Tibial nerve (tissue), 4 donors: Measurements from ENCODE around the gene RNF141. TPM values are rescaled to one million over a fixed set of nuclear protein-coding genes. Genes with fewer than 3 reads are reported as not detected.

Experiments
- DNase-seq, 2 donors: peaks; one replicate each; pipeline ENCODE4 v3.0.0-alpha.2; 2019; ENCODE audit warnings: low spot score in 2 of 2
- H3K27ac ChIP-seq, 4 donors: fragments of 200-600 bp; sonication (generic) in 3 of 4; one replicate each; pipeline ENCODE4 v1.5.1; 2017 to 2019; ENCODE audit warnings: mild to moderate bottlenecking in 1 of 4
- H3K27me3 ChIP-seq, 2 donors: fragments of 200-600 bp; sonication (generic) in 1 of 2; one replicate each; pipeline versions ENCODE4 v1.5.1 to v1.6.0; 2017 to 2019
- H3K36me3 ChIP-seq, 3 donors: fragments of 200-600 bp; sonication (generic); one replicate each; pipeline ENCODE4 v1.5.1; 2018 to 2019
- H3K4me1 ChIP-seq, 4 donors: fragments of 200-600 bp; sonication (generic) in 3 of 4; one replicate each; pipeline ENCODE4 v1.5.1; 2017 to 2019
- H3K4me3 ChIP-seq, 4 donors: fragments of 200-600 bp; sonication (generic) in 3 of 4; one replicate each; pipeline ENCODE4 v1.5.1; 2017 to 2019; ENCODE audit warnings: mild to moderate bottlenecking in 1 of 4, moderate library complexity in 1 of 4
- H3K9me3 ChIP-seq, 4 donors: fragments of 200-600 bp; sonication (generic) in 3 of 4; one replicate each; pipeline ENCODE4 v1.5.1; 2017 to 2019
- CTCF ChIP-seq, 5 experiments: fragments of 200-600 bp in 3 of 5; fragments of 450-650 bp in 2 of 5; sonication (generic) in 3 of 5; IDR thresholded peaks; one replicate each; pipeline ENCODE4 v1.5.1; 2016 to 2019; ENCODE audit warnings: antibody characterized with exemption in 5 of 5, mild to moderate bottlenecking in 3 of 5, moderate library complexity in 2 of 5
- EP300 ChIP-seq, 2 donors: sonication (generic); formaldehyde crosslinking; IDR thresholded peaks; one replicate each; pipeline ENCODE4 v1.6.1; 2017; ENCODE audit warnings: antibody characterized with exemption in 2 of 2, mild to moderate bottlenecking in 1 of 2
- POLR2A ChIP-seq, 2 donors: fragments of 450-650 bp; IDR thresholded peaks; one replicate each; pipeline ENCODE4 v1.6.1; 2017; ENCODE audit warnings: antibody characterized with exemption in 2 of 2, mild to moderate bottlenecking in 2 of 2, moderate library complexity in 2 of 2
- WGBS, 2 donors: methylation state at CpG; one replicate each; pipeline ENCODE4 v1.1.5; 2018; 5-methylcytosine and 5-hydroxymethylcytosine counted together
- total RNA-seq, 4 donors: library from RNA; depleted of rRNA; stranded (reverse); fragments of >200 nt; gene quantifications; one replicate each; pipeline ENCODE4 v1.1.0, GENCODE V29; 2016

Gene RNF141, protein sequence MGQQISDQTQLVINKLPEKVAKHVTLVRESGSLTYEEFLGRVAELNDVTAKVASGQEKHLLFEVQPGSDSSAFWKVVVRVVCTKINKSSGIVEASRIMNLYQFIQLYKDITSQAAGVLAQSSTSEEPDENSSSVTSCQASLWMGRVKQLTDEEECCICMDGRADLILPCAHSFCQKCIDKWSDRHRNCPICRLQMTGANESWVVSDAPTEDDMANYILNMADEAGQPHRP
- total RNA-seq, result 10 to 100 TPM; 27.6 to 49.2 (median 40.5) TPM

- Histone ChIP-seq H3K36me3 (no peaks in the 10 kb centered on the region), H3K27me3 (no peaks in the 10 kb centered on the region), H3K4me1 (peaks cover 0 to 29% (median 7%) of the 10 kb centered on the region in 4 donors), H3K27ac (peak within 1 kb of the TSS; percentile 76 to 94 (median 87)), H3K4me3 (peak within 1 kb of the TSS; percentile 70 to 94 (median 78)), H3K9me3 (no peaks in the 10 kb centered on the region)
- peak; percentile 90 to 93 for DNase-seq
- 0 to 2% methylated on average over 19 to 29 of the region's 54 CpGs for whole genome bisulfite sequencing, 2 donors
- TF ChIP-seq CTCF (IDR thresholded peaks at IDR 0.05) (peak; percentile 79 to 96 (median 92)), POLR2A (IDR thresholded peaks at IDR 0.05) (peak; percentile 83 to 89), EP300 (IDR thresholded peaks at IDR 0.05) (peak; percentile 89 to 96)
Observed at GRCh38 chr11:10540915-10541560, at the start of gene RNF141. TSS of gene RNF141 (minus strand) at chr11:10541187. CDS start at chr11:10534158, 7,029 bp downstream.

- DNase-seq, result no peak
- Histone ChIP-seq H3K4me1 (peaks cover 0 to 13% (median 0%) of the 10 kb centered on the region in 4 donors), H3K4me3 (no peak overlapping the region), H3K27ac (no peak overlapping the region), H3K36me3 (no peaks in the 10 kb centered on the region), H3K27me3 (no peaks in the 10 kb centered on the region), H3K9me3 (no peaks in the 10 kb centered on the region)
- no peak for TF ChIP-seq POLR2A (IDR thresholded peaks at IDR 0.05)
- WGBS, 2 donors, result 79 to 87% methylated on average over 2 of the region's 2 CpGs
Observed at GRCh38 chr11:10590218-10590915, 49.4 kb upstream of the RNF141 start.

DNA sequence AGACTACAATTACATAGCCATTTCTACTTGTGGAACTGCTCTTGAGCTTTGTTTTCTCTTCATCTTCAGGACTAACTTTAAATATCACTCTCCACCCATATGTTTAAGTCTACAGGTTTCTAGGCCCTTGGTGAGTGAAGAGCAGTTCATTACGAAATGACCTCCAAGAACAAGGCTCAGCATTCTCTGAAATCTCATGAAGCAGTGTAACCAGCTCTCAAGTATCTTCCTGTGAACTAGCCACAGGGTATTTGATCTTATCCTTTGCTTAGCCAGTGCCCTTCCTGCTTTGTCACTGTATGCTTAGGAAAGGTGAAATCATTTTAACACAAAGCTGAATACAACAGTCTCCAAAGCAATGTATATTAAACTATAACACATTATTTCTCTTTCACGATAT is 47.9 kb upstream of the RNF141 start:
- TF ChIP-seq CTCF (IDR thresholded peaks at IDR 0.05), result no peak
- TF ChIP-seq EP300 (IDR thresholded peaks at IDR 0.05), result no peak
- no peak for TF ChIP-seq POLR2A (IDR thresholded peaks at IDR 0.05)
- WGBS, 2 donors, result 84 to 90% methylated on average over 2 of the region's 2 CpGs
- H3K27me3 ChIP-seq, result no peaks in the 10 kb centered on the region
- no peak for DNase-seq
- peaks cover 0 to 22% (median 0%) of the 10 kb centered on the region in 4 donors for H3K4me1 ChIP-seq
- H3K27ac ChIP-seq, result no peak overlapping the region
- H3K9me3 ChIP-seq, result no peaks in the 10 kb centered on the region
- no peak overlapping the region for H3K4me3 ChIP-seq
- H3K36me3 ChIP-seq, result no peaks in the 10 kb centered on the region

DNA sequence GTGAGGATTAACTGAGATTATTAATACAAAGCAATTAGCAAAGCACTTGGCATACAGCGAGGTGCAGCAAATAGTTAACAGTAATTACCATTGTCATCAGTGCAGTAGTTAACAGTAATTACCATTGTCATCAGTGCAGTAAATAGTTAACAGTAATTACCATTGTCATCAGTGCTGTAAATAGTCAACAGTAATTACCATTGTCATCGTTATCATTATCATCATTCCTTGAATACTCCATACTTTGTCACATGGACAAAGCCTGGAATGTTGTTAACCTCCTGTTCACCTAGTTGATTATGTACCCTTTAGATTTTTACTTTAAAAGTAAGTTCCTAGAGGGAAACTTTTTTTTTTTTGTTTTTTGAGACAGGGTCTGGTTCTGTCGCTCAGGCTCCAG is 47.0 kb upstream of the RNF141 start:
- no peaks in the 10 kb centered on the region for H3K27me3 ChIP-seq
- TF ChIP-seq POLR2A (IDR thresholded peaks at IDR 0.05), result no peak
- TF ChIP-seq CTCF (IDR thresholded peaks at IDR 0.05), result no peak
- TF ChIP-seq EP300 (IDR thresholded peaks at IDR 0.05), result no peak
- no peaks in the 10 kb centered on the region for H3K36me3 ChIP-seq
- DNase-seq, result no peak
- peaks cover 0 to 29% (median 0%) of the 10 kb centered on the region in 4 donors for H3K4me1 ChIP-seq
- 79 to 87% methylated on average over 3 of the region's 3 CpGs for WGBS, 2 donors
- H3K9me3 ChIP-seq, result no peaks in the 10 kb centered on the region
- H3K4me3 ChIP-seq, result no peak overlapping the region
- H3K27ac ChIP-seq, result peak overlapping the region in 2 of 4 donors; percentile 56 to 74

- 82 to 87% methylated on average over 7 of the region's 7 CpGs for WGBS, 2 donors
- Histone ChIP-seq H3K27me3 (no peaks in the 10 kb centered on the region), H3K4me3 (no peak overlapping the region), H3K9me3 (no peaks in the 10 kb centered on the region), H3K27ac (peak overlapping the region in 2 of 4 donors; percentile 56 to 74), H3K4me1 (peaks cover 0 to 29% (median 0%) of the 10 kb centered on the region in 4 donors), H3K36me3 (no peaks in the 10 kb centered on the region)
- no peak for DNase-seq
- TF ChIP-seq EP300 (IDR thresholded peaks at IDR 0.05) (no peak), CTCF (IDR thresholded peaks at IDR 0.05) (no peak), POLR2A (IDR thresholded peaks at IDR 0.05) (no peak)
Observed at GRCh38 chr11:10587388-10587787, 46.4 kb upstream of the RNF141 start.
